ENCODE results near the gene EN1.

The EN1 gene

DNA sequence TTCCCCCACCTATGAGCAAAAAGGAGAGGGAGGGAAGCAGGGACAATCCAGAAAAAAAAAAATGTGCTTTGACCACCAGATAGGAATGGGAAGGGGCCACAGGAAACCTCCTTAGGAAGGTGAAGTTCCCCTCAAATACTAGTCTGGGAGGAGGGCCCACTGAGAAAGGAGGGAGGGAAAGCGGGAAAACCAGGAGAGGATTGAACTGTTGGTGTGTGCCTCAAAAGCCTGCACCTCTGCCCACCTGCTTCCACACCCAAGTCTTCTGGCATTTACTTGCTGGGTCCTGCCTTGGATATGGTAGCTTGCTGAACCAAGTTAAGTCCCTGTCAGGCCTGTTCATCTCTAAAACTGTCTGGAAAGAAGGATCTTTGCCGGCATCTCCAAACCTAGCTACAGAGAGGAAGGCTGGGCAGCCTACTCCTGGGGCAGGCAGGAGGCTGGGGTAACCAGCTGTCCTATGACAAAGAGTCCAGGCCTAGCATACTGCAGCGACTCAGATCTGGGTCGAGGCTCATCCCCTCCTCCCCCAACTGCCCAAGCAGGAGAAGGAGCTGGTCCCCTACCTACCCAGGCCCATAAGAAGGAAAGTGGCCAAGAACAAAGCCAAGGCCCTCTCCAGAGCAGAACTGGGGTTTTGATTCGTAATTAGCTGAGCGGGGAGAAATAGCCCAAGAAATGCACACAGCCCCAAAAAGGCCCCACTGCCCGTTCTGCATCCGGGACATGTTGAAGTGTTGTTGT lies 3.0 kb downstream of the EN1 start:
- in situ Hi-C loops (cut with MboI; ENCODE audit: low sequenced_read_pairs), result no loop called here

DNA sequence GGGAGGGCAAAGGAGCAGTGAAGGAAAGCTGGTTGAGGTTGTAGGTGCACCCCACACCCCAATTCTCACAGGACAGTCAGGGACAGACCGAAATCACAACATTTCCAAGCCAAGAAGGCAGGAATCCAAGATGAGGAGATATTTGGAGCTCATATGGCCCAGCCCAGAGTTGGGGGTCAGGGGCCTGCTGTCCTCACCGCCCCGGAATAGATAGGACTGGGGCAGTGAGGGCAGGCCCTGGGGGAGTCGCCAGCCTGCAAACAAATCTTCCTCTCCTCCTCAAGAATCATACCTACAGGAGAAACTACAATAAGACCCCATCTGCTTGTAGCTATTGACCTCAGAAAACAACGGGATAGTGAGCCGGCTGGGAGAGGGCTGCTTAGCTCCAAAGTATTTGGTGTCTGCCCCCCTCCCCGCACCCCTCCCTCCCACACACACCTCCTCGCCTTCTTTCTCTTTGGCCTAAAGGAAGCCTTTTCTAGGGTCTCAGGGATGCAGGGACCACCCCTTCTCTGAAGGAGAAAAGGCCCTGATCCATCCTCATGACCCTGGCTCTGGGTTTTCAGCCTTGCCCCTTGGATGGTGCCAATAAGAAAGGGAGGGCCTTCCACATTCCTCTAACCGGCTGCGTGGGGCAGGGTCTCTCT lies 3.8 kb downstream of the EN1 start:
- in situ Hi-C loops (cut with MboI; ENCODE audit: low sequenced_read_pairs), result no loop called here

DNA sequence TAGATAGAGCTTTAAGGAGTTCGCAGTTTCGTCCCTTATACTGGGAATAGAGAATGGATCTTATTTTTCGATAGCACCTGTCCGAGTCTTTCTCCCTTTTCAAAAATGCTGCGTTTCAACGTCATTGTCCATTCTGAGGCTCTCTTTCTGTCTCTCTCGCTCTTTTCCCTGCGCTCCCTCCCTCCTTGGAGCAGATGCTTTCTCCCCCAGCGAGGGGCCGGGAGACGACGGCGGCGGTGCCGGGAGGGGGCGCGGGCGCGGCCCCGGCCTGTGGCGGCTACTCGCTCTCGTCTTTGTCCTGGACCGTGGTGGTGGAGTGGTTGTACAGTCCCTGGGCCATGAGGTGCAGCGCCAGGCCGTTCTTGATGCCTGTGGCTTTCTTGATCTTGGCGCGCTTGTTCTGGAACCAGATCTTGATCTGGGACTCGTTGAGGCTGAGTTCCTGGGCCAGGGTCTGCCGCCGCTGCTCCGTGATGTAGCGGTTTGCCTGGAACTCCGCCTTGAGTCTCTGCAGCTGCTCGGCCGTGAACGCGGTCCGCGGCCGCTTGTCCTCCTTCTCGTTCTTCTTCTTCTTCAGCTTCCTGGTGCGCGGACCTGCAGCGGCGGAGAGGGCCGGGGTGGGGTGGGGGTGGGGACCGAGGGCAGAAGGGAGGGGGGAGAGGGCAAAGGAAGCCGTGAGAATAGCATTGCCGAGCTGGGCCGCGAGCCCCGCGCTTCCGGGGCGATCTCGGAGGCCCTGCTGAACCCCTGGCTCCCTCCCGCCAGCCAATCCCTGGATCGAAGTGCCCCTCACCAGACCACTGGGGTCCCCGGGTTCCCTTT lies 4.6 kb downstream of the EN1 start:
- in situ Hi-C loops (cut with MboI; ENCODE audit: low sequenced_read_pairs), result no loop called here

DNA sequence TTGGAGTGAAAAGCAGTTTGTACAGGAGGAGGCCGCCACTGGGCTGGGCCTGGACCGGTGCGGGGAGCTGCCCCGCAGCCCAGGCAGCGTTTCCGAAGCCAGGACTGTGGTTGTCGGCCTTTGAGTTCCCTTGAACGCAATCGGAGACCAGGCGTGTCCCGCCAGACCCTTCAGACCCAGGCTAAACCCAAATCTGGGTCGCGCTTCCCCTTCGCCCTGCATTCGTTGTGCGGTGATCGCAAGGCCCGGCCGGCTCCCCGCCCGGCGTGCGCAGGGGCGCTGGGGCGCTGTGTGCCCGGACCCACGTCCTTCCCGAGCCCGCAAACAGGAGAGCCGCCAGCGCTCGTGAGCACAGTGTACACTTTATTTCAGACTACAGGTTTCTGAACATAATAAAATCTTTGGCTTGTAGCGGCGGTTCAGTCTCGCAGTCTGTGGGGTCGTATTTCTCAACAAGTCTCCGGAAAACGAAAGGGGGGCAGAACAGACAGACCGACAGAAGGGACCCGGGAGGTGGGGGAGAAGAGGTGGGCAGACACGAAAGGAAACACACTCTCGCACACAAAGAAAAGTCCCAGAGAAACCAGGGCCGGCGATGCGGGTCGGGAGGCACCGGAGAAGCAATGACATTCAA lies 5.5 kb downstream of the EN1 start:
- in situ Hi-C loops (cut with MboI; ENCODE audit: low sequenced_read_pairs), result no loop called here

DNA sequence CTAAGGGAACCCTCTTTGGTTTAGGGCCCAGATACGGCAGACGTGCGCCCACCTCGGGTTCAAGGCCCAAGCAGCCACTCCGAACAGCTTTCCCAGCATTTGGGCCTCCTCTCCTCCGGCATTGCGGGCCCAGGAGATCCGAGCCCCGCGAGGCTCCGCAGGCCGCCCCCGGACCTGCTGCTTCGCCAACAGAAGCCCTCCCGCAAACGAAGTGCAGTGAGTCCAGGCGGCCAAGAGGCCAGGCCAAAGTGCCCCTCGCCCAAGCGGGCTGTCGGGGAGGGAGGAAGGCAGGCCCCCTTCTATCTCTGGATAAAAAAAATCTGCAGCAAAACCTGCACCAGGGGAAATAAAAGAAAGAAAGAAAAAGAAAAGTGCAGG lies 6.0 kb downstream of the EN1 start:
- in situ Hi-C loops (cut with MboI; ENCODE audit: low sequenced_read_pairs), result no loop called here

DNA sequence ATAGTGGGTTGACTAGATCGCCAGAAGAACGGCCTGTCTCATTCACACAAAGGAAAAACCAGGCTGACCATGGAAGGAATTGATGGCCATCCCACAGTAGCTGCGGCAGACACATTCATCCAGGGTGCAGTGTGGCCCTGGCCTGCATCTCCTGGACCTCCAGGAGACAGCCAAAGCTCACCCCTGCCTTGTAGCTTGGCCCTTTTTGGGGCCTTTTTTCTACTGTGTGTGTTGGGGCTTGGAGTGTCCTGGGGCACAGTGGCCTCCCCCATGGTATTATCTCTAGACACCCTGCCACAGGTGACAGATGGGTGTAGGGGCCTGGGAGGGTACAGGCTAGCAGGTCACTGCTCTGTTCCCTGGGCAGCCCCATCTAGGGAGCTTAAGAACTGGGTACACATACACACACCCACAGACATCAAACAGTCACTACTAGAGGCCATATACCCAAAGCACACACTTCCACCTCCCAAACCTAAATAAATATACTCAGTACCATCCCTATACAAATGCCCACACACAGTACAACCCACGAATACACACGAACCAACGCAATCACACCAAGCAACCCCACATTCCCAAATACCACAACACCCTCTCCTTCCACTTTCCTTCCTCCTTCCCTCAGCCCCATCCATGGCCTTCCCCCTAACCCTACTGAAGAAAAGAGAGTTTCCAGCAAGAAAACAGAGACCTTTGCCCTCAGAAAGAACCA lies 8.6 kb downstream of the EN1 start:
- in situ Hi-C loops (cut with MboI; ENCODE audit: low sequenced_read_pairs), result no loop called here

DNA sequence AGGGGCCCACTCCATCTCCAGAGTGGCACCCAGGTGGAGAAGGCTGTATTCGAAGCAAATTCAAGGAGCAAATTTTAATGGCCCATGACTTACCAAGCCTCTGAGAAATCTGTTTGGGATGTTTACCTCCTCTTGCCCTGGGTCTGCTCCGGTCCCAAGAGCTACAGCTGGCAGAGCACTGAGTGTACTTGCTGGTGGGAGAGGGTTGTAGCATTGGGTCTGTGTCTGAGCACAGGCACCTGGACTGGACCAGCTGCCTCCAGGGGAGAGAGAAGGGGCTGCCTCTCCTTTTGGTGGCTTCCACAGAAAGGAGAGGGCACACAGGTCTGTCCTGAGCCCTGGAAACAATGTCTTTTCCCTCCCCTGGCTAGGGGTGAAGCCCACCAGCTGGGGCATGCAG lies 9.8 kb downstream of the EN1 start:
- in situ Hi-C loops (cut with MboI; ENCODE audit: low sequenced_read_pairs), result no loop called here

DNA sequence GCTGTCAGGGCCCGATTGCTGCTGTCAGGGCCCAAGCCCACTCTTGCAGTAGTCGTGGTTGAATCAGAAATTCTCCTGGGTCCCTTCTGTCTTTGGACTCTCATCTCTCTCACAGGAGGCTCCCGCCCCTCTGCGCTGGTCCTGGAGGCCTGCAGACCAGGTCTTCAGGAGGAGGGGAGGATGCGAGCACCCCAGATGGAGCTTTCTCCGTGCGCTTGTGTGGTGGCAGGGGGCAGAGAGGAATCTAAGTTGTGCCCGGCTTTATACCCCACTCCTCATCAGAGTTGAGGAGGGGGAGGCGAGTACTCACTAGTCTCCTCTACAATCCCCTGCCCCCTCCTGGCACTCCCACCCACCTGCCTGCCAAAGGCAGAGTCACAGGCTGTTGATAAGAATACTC lies 10.4 kb downstream of the EN1 start:
- in situ Hi-C loops (cut with MboI; ENCODE audit: low sequenced_read_pairs), result no loop called here

DNA sequence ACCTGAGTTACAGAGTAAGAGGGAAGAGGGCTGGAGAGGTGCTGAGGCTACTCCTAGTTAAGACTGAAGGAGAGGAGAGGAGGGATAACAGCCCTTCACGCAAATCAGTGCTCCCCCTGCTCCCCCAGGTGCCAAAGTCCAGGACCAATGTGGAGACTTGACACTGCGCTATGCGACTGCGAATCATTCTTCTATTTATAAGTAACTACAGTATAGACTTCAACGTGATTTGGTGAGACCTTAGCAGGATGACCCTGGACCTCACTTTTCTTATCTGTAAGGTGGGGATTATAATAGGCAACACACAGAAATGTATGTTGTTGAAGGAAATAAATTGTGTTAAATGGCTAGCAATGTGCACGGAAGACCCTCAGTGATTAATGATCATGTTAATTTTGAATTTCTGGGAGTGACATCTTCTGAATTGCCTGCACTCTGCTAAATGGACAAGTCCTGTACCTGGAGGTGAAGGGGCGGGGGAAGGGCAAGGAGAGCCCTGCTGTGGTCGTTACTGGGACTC lies 11.0 kb downstream of the EN1 start:
- in situ Hi-C loops (cut with MboI; ENCODE audit: low sequenced_read_pairs), result no loop called here

DNA sequence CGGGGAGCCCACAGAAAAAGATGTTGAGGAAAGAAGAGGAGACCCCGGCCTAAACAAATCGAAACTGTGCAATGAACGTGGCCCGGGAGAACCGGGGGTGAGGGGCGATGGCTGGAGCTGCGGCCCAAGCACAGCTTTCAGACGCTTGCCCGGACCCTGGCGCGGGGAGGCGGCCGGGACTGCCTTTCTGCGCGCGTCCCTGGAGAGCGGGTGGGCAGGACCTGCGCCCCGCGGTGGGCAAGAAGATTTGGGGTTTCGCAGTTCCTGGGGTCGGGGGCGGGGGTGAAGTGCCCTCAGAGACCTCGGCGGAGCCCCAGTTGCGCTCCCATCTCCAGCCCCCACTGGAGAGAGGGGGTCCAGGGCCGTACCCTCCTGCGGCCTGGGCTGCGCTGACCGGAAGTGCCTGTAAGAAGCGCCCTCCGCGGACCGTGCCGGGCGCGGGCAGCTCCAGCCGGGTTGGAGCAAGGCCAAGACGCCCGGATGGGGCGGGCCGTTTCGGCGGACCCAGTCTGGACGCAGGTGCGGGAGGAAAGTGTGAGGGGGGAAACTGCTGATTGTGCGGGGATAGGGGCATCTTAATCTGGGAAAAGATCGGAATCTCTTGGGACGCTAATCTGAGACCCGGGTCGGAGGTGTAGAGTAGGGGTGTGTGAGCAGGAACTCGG lies 11.6 kb downstream of the EN1 start:
- in situ Hi-C loops (cut with MboI; ENCODE audit: low sequenced_read_pairs), result no loop called here

DNA sequence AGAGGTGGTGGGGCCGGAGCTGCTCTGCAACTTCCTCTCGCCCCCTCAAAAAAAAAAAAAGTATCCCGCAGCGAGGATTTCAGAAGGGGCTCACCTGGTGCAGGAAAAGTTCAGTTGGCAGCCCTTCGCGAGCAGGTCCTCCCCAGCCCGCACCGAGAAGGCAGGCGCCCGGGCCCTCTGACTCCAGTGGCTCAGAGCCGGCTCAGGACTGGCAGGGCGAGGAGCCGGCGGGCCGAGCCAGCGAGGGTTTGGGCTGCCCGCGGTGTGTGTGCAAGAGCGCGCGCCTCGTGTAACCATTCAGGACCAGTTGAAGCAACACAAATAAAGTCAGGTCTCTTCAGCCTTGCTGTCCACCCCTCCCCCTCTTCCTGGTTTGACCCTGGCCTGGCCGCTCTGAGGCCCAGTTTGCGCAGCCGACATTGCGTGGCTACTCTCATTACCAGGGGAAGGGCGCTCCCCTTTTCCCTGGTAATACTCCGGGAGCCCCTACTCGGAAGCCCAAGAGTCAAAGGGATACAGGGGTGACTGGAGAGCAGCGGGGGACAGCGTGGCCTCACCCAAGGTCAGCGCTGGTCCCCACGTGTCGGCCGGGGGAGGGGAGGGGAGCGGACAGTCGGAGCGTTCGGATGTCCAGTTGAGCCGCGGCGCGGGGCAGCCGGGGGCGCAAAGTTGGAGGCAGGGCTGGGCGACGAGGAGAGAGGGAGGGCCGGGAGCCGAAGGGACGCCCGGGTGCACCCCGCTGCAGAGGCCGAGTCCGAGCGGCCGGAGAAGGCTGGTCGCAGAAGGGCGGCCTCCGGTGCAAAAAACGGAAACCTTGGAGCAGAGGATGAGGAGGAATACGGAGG lies 12.3 kb downstream of the EN1 start:
- in situ Hi-C loops (cut with MboI; ENCODE audit: low sequenced_read_pairs), result no loop called here

DNA sequence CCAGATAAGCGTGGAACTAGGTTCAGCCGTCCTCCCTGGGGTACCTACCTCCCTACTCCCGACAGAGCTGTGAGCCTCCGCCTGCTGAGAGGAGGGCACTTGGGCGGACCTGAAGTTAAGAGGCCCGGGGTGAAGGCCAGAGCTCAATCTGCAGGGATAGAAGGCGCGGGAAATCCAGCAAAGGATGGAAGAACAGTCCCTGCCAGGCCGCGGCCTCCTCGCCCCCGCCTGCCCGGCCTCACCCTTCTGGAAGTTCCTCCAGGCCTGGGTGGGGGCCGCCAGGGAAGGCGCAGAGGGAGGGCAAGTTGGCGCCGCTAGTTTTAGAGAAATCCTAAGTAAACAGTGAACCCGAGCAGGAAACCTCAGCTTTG lies 13.0 kb downstream of the EN1 start:
- in situ Hi-C loops (cut with MboI; ENCODE audit: low sequenced_read_pairs), result no loop called here

DNA sequence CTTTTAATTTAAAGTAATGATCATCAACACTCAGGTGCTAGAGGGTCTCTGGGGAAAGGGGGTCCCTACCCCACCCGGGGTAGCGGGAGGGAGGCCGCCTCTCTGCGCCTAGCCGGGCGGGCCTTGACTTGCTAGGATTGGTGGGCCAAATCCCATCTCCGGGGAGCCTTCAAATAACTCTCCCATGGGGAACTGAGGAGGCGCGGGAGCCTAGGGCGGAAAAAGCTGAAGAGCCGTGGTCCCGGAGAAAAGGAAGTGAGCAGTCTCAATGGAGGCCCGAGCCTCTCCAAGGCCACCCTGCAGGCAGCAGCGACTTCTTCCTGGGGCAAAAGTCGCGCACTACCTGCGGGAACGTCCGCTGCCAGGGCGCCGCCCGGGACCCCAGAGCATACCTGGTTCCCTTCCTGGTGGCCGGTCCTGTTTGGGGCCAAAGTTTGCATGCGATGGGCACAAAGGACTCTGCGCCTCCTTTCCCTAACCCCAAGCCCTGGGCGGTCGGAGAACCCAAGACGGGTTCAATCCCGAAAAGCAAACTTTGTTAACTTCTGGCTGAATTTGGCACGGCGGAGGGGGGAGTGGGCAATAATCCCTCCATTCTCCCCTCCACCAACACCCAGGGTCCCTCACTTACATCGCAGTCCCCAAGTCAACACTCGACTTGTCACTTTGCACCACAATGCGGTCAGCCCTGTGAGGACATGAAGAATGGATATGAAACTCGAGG lies 13.6 kb downstream of the EN1 start:
- in situ Hi-C loops (cut with MboI; ENCODE audit: low sequenced_read_pairs), result no loop called here

DNA sequence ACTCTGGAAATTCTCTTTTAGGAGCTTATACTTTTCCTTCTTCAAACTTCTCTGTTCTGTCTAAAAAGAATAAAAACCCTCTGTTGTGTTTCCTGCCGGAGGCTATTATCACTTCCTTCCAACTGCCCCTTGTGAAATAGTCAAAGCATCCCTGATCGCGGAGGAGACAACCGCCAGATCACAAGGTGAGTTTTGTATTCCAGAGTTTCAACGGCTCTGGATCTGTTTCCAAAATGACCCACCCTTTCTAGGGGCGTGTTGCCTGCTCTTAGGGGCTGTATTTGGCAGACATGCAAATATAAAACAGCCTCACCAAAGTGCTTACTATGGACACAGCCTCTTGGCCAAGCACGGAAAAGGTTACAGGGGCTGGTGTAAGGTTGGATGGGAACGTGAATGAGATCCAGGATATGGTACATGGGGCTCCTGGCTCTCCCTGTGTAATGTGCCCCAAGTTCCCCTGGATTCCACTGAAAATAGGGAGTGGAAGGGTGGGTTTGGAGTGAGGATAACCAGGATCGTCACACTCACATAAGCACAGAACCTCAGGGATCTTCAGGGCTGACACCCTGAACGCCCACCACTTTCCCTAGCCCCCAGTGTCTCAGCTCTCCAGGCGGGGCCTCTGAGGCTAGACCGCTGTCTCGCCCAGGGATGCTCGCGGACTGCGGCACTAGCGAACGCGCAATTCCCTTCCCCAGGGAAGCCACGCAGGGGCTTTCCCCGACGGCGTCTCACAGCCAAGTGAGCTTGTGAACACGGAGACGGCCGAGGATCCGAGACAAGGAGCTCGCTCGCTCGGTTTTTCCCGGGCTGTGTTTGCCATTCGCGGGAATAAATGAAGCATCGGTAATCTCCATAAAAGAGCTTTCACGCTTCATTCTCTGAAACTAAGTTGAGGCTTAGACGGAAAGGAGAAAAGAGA lies 14.4 kb downstream of the EN1 start:
- in situ Hi-C loops (cut with MboI; ENCODE audit: low sequenced_read_pairs), result no loop called here

DNA sequence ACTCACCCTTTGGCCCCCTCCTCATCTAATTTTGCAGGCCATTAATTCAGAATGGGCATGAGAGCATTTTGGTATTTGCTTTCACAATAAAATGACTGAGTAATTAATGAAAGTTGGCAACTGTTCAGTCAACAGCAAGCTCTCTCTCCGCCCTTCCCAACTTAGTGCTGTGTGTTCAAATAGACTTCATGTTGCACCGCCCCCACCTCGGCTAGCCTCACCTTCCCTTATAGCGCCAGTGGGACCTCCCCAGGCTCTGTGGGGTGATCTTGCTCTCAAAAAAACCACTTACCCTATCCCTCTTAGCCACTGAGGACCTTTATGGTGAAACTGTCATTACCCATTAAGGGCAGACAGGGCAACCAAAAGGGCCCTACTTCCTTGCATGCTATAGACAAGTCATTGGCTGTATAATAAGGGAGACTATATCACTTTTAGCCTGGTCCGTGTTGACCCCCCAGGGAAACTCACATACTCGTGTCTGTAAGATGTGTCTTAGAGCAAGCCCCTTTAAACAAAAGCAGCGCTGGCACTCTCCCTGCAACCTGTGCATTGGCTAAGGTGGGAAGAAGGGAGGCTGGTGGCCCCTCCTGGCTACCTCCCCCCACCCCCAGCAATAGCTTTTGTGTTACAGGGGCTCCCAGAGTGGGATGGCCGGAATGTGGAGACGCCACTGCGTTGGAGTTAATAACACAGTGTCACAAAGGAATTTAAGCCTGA lies 15.2 kb downstream of the EN1 start:
- in situ Hi-C loops (cut with MboI; ENCODE audit: low sequenced_read_pairs), result no loop called here

DNA sequence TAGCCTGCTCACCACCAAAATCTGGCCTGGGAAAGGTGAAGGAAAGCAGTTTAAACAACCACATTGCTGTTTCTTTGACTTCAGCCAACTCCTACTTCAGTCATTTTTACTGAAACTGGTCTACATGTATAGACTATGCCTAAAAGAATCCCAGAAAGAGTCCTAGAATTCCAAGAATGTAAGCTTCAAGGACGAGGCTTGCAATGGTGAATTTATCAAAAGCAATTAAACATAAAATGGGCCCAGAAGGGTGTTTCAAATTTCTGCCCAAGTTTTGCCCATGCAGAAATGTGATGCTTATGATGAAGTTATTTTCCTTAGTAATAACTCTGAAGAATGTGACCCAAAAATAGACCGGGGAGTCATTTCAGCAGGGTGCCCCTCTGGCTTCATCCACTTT lies 16.6 kb downstream of the EN1 start:
- in situ Hi-C loops (cut with MboI; ENCODE audit: low sequenced_read_pairs), result no loop called here

DNA sequence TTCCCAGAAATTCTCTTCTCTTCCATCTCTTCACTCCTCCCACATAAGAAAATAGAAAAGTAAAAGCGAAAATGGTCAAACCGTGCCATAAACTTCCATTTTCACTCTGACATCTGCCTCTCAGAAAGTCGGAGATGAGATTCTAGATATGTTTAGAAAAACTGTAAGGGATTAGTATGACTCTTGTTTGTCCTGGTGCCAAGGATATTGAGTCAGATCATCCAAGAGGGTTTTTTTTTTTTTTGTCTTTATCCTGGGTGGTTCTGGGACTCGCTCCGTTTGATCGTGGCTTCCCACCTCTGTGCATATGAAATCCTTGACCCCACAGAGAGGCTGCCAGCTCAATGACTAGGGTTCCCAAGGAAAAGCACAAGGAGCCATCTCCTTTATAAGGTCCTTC lies 17.3 kb downstream of the EN1 start:
- in situ Hi-C loops (cut with MboI; ENCODE audit: low sequenced_read_pairs), result no loop called here
